CD4-positive, alpha-beta memory T cell (primary cell): ENCODE results near the gene LRRFIP2. TPM values are rescaled to one million over a fixed set of nuclear protein-coding genes. Genes with fewer than 3 reads are reported as not detected.

Experiments used
- CTCF ChIA-PET: fragments of 350-600 bp; sonication (Branson Sonifier 250); formaldehyde crosslinking; loops from one replicate; lab custom pipeline; 2021; ENCODE audit warnings: inconsistent platforms; ENCODE audit not compliant: partially characterized antibody; lab: Charles Lee
- POLR2A ChIA-PET: fragments of 350-600 bp; sonication (Branson Sonifier 250); formaldehyde crosslinking; loops from one replicate; lab custom pipeline; 2021; ENCODE audit not compliant: partially characterized antibody; lab: Charles Lee
- DNase-seq, 5 donors: peaks; one replicate each; pipeline versions ENCODE4 v3.0.0 to v3.0.0-alpha.2; 2020 to 2022; ENCODE audit warnings: mixed read lengths in 1 of 5
- H3K27ac ChIP-seq: one replicate; pipeline ENCODE4 v1.7.0; 2013; ENCODE audit warnings: low read depth, low read length
- H3K27me3 ChIP-seq: 2 replicates; pipeline ENCODE4 v1.7.0; 2013; ENCODE audit warnings: mild to moderate bottlenecking, low read length, moderate library complexity; ENCODE audit not compliant: insufficient read depth
- H3K36me3 ChIP-seq: 2 replicates; pipeline ENCODE4 v1.7.0; 2013; ENCODE audit warnings: mild to moderate bottlenecking, low read length, moderate library complexity; ENCODE audit not compliant: insufficient read depth
- H3K4me1 ChIP-seq: 2 replicates; pipeline ENCODE4 v1.7.0; 2013; ENCODE audit warnings: mild to moderate bottlenecking, low read length, moderate library complexity; ENCODE audit not compliant: insufficient read depth
- H3K4me3 ChIP-seq, 2 donors: one replicate each; pipeline ENCODE4 v1.7.0; 2013; ENCODE audit warnings: low read length in 2 of 2, mild to moderate bottlenecking in 1 of 2
- H3K9me3 ChIP-seq, 2 donors: one replicate each; pipeline ENCODE4 v1.7.0; 2013; ENCODE audit warnings: low read length in 2 of 2, control low read depth in 1 of 2; ENCODE audit not compliant: control insufficient read depth in 1 of 2
- H3K27ac Mint-ChIP-seq, 7 donors: one replicate each; pipeline ENCODE4 v1.8.0; 2020 to 2021; ENCODE audit warnings: mixed read lengths in 7 of 7, mild to moderate bottlenecking in 6 of 7, inconsistent platforms in 3 of 7, moderate library complexity in 3 of 7
- H3K27me3 Mint-ChIP-seq, 2 donors: one replicate each; pipeline ENCODE4 v1.8.0; 2020 to 2021; ENCODE audit warnings: mixed read lengths in 2 of 2
- H3K36me3 Mint-ChIP-seq, 2 donors: one replicate each; pipeline ENCODE4 v1.8.0; 2020 to 2021; ENCODE audit warnings: mixed read lengths in 2 of 2, inconsistent platforms in 1 of 2, mild to moderate bottlenecking in 1 of 2
- H3K4me1 Mint-ChIP-seq, 4 donors: one replicate each; pipeline ENCODE4 v1.8.0; 2020 to 2021; ENCODE audit warnings: mixed read lengths in 4 of 4, mild to moderate bottlenecking in 1 of 4
- H3K4me3 Mint-ChIP-seq, 8 donors: one replicate each; pipeline ENCODE4 v1.8.0; 2020 to 2021; ENCODE audit warnings: mixed read lengths in 8 of 8, mild to moderate bottlenecking in 7 of 8, moderate library complexity in 6 of 8, inconsistent platforms in 3 of 8
- H3K9me3 Mint-ChIP-seq, 8 donors: one replicate each; pipeline ENCODE4 v1.8.0; 2020 to 2021; ENCODE audit warnings: mixed read lengths in 8 of 8, mild to moderate bottlenecking in 5 of 8, inconsistent platforms in 3 of 8, moderate library complexity in 1 of 8
- intact Hi-C: fragments of 100-400 bp; cut with micrococcal nuclease; formaldehyde crosslinking; loops from one replicate; pipeline ENCODE4 v1.15.1; 2023
- polyA plus RNA-seq, 2 donors: library from polyadenylated mRNA; unstranded; fragments of 300-500 nt; fragmentation: Illumina TruSeq; gene quantifications; one replicate each; pipeline ENCODE4 v1.2.3, GENCODE V29; 2021
- total RNA-seq, 2 experiments: library from RNA; stranded (reverse); gene quantifications; one replicate each; pipeline ENCODE4 v1.2.3, GENCODE V29; 2021

Gene LRRFIP2
- total and polyA plus RNA-seq, 4 experiments from 2014 or later = 8.2 to 29.6 (median 22.0) TPM

GRCh38 chr3:37075955-37076354, 98.4 kb downstream of the LRRFIP2 start:
- no peaks in the 10 kb centered on the region for H3K9me3 Mint-ChIP-seq
- peaks cover 52 to 53% of the 10 kb centered on the region in 2 donors for H3K36me3 Mint-ChIP-seq
- Histone ChIP-seq H3K36me3 (peaks cover 3% of the 10 kb centered on the region), H3K27ac (no peak overlapping the region), H3K4me3 (no peak overlapping the region), H3K4me1 (no peaks in the 10 kb centered on the region), H3K27me3 (no peaks in the 10 kb centered on the region), H3K9me3 (no peaks in the 10 kb centered on the region)
- H3K27ac Mint-ChIP-seq = no peak overlapping the region
- DNase-seq = no peak
- POLR2A ChIA-PET = no interaction called here
- H3K27me3 Mint-ChIP-seq = no peaks in the 10 kb centered on the region
- CTCF ChIA-PET = no interaction called here
- H3K4me3 Mint-ChIP-seq = no peak overlapping the region
- H3K4me1 Mint-ChIP-seq = peaks cover 0 to 10% (median 2%) of the 10 kb centered on the region in 4 donors
- intact Hi-C loops = no loop called here

GRCh38 chr3:37074178-37074577, 100.2 kb downstream of the LRRFIP2 start:
- Mint-ChIP-seq H3K9me3 (no peaks in the 10 kb centered on the region), H3K4me1 (peaks cover 0 to 10% (median 2%) of the 10 kb centered on the region in 4 donors), H3K4me3 (no peak overlapping the region), H3K27me3 (no peaks in the 10 kb centered on the region), H3K27ac (peak overlapping the region in 1 of 7 donors; percentile 26), H3K36me3 (peaks cover 47 to 50% of the 10 kb centered on the region in 2 donors)
- CTCF ChIA-PET = no interaction called here
- POLR2A ChIA-PET = no interaction called here
- Histone ChIP-seq H3K4me1 (no peaks in the 10 kb centered on the region), H3K27me3 (no peaks in the 10 kb centered on the region), H3K36me3 (peaks cover 3% of the 10 kb centered on the region), H3K27ac (no peak overlapping the region), H3K4me3 (no peak overlapping the region), H3K9me3 (no peaks in the 10 kb centered on the region)
- intact Hi-C loops = no loop called here
- DNase-seq = no peak

- H3K9me3 ChIP-seq = no peaks in the 10 kb centered on the region
- no peaks in the 10 kb centered on the region for H3K27me3 ChIP-seq
- no peaks in the 10 kb centered on the region for H3K4me1 ChIP-seq
- peak overlapping the region in 1 of 7 donors; percentile 57 for H3K27ac Mint-ChIP-seq
- H3K4me3 Mint-ChIP-seq = no peak overlapping the region
- H3K27me3 Mint-ChIP-seq = no peaks in the 10 kb centered on the region
- no peak for DNase-seq
- H3K9me3 Mint-ChIP-seq = no peaks in the 10 kb centered on the region
- H3K27ac ChIP-seq = no peak overlapping the region
- POLR2A ChIA-PET = no interaction called here
- peaks cover 0 to 10% (median 2%) of the 10 kb centered on the region in 4 donors for H3K4me1 Mint-ChIP-seq
- CTCF ChIA-PET = interaction anchor here (0.7 kb wide), 1 partner anchor 253 kb away, joined by 5 read pairs; no protein-coding TSS in a partner anchor
- peaks cover 47 to 51% of the 10 kb centered on the region in 2 donors for H3K36me3 Mint-ChIP-seq
- intact Hi-C loops = no loop called here
- no peak overlapping the region for H3K4me3 ChIP-seq
- H3K36me3 ChIP-seq = peaks cover 3% of the 10 kb centered on the region
These were observed 101.5 kb downstream of the LRRFIP2 start for GRCh38 chr3:37072892-37073291.

- H3K36me3 ChIP-seq = peaks cover 3% of the 10 kb centered on the region
- intact Hi-C loops = no loop called here
- no peak for DNase-seq
- H3K4me1 Mint-ChIP-seq = peaks cover 0 to 10% (median 2%) of the 10 kb centered on the region in 4 donors
- H3K27me3 ChIP-seq = no peaks in the 10 kb centered on the region
- H3K4me3 Mint-ChIP-seq = no peak overlapping the region
- H3K27ac ChIP-seq = no peak overlapping the region
- H3K27ac Mint-ChIP-seq = no peak overlapping the region
- no peak overlapping the region for H3K4me3 ChIP-seq
- no peaks in the 10 kb centered on the region for H3K9me3 Mint-ChIP-seq
- peaks cover 44 to 48% of the 10 kb centered on the region in 2 donors for H3K36me3 Mint-ChIP-seq
- H3K9me3 ChIP-seq = no peaks in the 10 kb centered on the region
- ChIA-PET POLR2A (no interaction called here), CTCF (no interaction called here)
- H3K27me3 Mint-ChIP-seq = no peaks in the 10 kb centered on the region
- no peaks in the 10 kb centered on the region for H3K4me1 ChIP-seq
These were observed 102.5 kb downstream of the LRRFIP2 start for GRCh38 chr3:37071921-37072320.

GRCh38 chr3:37068031-37068430, 106.4 kb downstream of the LRRFIP2 start:
- Histone ChIP-seq H3K4me1 (no peaks in the 10 kb centered on the region), H3K27ac (no peak overlapping the region), H3K27me3 (no peaks in the 10 kb centered on the region), H3K4me3 (no peak overlapping the region), H3K36me3 (no peaks in the 10 kb centered on the region), H3K9me3 (no peaks in the 10 kb centered on the region)
- peaks cover 0 to 10% (median 3%) of the 10 kb centered on the region in 4 donors for H3K4me1 Mint-ChIP-seq
- no peak overlapping the region for H3K4me3 Mint-ChIP-seq
- no peaks in the 10 kb centered on the region for H3K9me3 Mint-ChIP-seq
- intact Hi-C loops = no loop called here
- CTCF ChIA-PET = no interaction called here
- no peak for DNase-seq
- H3K27me3 Mint-ChIP-seq = no peaks in the 10 kb centered on the region
- POLR2A ChIA-PET = no interaction called here
- peak overlapping the region in 1 of 7 donors; percentile 66 for H3K27ac Mint-ChIP-seq
- peaks cover 51 to 56% of the 10 kb centered on the region in 2 donors for H3K36me3 Mint-ChIP-seq

GRCh38 chr3:37067577-37067976, 106.8 kb downstream of the LRRFIP2 start:
- Histone ChIP-seq H3K36me3 (no peaks in the 10 kb centered on the region), H3K4me3 (no peak overlapping the region), H3K27ac (no peak overlapping the region), H3K27me3 (no peaks in the 10 kb centered on the region), H3K9me3 (no peaks in the 10 kb centered on the region), H3K4me1 (no peaks in the 10 kb centered on the region)
- no peak for DNase-seq
- Mint-ChIP-seq H3K9me3 (no peaks in the 10 kb centered on the region), H3K27ac (no peak overlapping the region), H3K4me1 (peaks cover 0 to 6% (median 2%) of the 10 kb centered on the region in 4 donors), H3K27me3 (no peaks in the 10 kb centered on the region), H3K36me3 (peaks cover 49 to 53% of the 10 kb centered on the region in 2 donors), H3K4me3 (no peak overlapping the region)
- ChIA-PET POLR2A (no interaction called here), CTCF (no interaction called here)
- intact Hi-C loops = no loop called here

GRCh38 chr3:37064747-37065146, 109.6 kb downstream of the LRRFIP2 start:
- Mint-ChIP-seq H3K4me3 (no peak overlapping the region), H3K9me3 (no peaks in the 10 kb centered on the region), H3K27ac (peak overlapping the region in 2 of 7 donors; percentile 20 to 29), H3K27me3 (no peaks in the 10 kb centered on the region), H3K4me1 (peaks cover 0 to 7% (median 3%) of the 10 kb centered on the region in 4 donors), H3K36me3 (peaks cover 55 to 62% of the 10 kb centered on the region in 2 donors)
- no peaks in the 10 kb centered on the region for H3K9me3 ChIP-seq
- H3K36me3 ChIP-seq = no peaks in the 10 kb centered on the region
- ChIA-PET CTCF (no interaction called here), POLR2A (interaction anchor here (1.2 kb wide), 1 partner anchor 10 kb away, joined by 3 read pairs; no protein-coding TSS in a partner anchor)
- H3K4me3 ChIP-seq = no peak overlapping the region
- no peak overlapping the region for H3K27ac ChIP-seq
- H3K27me3 ChIP-seq = no peaks in the 10 kb centered on the region
- DNase-seq = no peak
- intact Hi-C loops = no loop called here
- no peaks in the 10 kb centered on the region for H3K4me1 ChIP-seq
